Measurements from ENCODE around the gene SAMD14.

SAMD14 gene

GRCh38 chr17:50111673-50112655, 18.0 kb downstream of the SAMD14 start:
- DNase-seq (ENCODE audit: low read depth): no peak

DNA sequence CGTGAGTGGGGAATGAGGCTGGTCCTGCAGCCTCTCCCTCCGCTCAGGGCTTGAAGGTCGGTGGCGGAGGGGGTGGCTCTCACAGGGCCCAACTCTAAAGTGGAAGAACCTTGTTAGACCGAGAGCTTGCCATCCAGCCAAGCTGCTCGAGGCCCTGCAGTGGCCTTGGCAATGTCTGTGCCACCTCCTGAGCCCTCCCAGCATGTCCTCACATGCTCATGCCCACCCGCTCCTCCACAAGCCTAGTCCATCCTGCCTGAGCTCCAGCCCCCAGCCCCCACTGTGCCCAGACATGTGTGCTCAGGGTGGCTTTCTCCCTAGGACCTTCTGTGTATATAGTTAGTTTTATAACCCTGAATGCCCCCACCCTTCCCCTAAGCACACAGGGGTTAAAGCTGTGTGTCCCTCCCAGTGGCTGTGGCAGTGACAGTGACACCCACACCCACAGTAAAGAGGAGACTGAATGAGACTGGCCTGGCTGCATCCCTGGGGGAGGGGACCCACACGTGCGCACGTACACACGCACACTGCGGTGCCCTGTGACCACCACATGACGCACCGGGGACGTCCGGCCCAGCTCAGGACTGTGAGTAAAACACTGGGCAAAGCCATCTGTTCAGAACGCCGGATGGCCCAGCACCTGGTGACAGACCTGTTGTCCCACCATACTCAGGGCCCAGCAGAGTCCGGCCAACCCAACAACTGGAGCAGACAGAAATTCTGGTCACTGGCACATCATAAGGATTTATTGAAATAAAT, 19.2 kb downstream of the SAMD14 start:
- DNase-seq (ENCODE audit: low read depth): no peak

- DNase-seq (ENCODE audit: low read depth): no peak
Observed at GRCh38 chr17:50109785-50110184, 20.2 kb downstream of the SAMD14 start.

- no peak for DNase-seq (ENCODE audit: low read depth)
Observed at GRCh38 chr17:50109207-50109606, 20.8 kb downstream of the SAMD14 start.

DNA sequence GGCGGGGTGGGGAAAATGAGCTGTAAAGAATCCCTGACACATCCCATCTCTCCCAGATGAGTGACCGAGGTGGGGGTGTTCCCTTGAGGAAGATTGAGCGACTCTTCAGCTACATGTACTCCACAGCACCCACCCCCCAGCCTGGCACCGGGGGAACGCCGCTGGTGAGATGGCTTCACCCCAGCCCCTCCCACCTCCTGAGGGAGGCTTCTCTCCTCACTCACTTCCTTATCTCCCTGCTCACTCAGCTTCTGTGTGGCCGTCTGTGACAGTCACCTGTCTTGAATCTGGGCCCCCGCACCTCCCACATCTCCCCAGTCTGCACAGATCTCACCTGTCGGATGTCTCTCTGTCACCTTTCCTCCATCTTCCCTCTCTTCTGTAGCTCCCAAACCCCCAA, 21.4 kb downstream of the SAMD14 start:
- DNase-seq (ENCODE audit: low read depth): no peak

- DNase-seq (ENCODE audit: low read depth): no peak
Observed at GRCh38 chr17:50107790-50108414, 22.1 kb downstream of the SAMD14 start.

DNA sequence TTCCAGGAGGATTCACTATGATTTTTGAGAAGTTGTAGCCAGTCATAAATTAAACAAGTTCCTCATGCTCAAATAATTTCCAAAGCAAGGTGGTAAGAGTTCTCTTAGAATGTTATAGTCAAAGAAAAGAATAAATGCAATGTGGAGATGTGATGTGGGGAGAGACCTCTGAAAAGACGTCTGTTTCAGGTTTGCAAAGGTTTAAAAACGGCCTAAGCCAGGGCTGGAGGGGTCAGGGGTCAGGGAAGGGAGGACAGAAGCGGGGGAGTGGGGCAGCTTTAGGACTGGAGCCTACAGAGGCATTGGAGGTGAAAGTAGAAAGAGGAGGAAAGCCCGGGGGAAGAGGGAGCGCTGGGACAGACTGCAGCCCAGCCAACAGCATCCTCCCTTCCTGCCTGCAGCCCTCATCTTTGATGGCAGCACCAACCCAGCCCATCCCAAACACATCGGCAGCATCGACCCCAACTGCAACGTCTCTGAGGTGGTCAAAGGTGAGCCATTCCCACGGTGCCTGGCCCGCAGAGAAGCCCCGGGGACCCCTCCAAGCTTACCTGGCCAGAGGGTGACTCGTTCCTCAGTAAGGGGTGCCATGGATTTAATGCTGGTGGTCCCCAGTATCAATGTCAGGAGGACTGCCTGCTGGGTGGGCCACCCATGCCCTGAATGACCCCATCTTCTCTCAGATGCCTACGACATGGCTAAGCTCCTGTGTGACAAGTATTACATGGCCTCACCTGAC, 23.4 kb downstream of the SAMD14 start:
- no peak for DNase-seq (ENCODE audit: low read depth)

DNA sequence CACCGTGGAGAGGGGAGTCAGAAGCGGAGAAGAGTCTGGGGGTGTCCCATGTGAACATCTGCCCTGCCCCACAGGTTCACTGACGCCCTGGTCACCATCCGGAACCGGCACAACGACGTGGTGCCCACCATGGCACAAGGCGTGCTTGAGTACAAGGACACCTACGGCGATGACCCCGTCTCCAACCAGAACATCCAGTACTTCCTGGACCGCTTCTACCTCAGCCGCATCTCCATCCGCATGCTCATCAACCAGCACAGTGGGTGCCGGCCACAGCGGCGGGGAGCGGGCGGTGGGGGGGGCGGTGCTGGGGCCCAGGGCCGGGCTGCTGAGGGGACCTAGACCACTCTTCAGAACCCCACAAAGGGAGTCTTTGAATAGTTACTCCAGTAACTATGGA, 24.1 kb downstream of the SAMD14 start:
- no peak for DNase-seq (ENCODE audit: low read depth)

DNA sequence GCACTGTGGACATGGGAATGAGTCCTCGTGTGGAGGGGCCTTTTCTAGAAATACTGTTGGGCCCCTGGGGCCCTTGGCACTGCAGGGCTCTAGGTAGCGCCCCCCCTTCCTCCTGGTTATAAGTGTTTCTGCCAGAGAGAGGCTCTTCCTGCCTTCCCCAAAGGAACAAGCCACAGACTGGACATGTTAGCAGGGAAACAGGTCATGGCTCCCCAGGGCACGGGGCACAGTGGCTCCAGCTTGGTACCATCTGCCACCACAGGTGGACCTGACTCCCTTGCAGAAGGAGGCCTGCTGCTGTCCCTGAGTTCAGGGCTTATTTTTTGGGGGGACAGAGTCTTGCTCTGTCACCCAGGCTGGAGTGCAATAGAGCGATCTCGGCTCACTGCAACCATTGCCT, 26.0 kb downstream of the SAMD14 start:
- no peak for DNase-seq (ENCODE audit: low read depth)

- no peak for DNase-seq (ENCODE audit: low read depth)
Observed at GRCh38 chr17:50103252-50103651, 26.7 kb downstream of the SAMD14 start.

DNA sequence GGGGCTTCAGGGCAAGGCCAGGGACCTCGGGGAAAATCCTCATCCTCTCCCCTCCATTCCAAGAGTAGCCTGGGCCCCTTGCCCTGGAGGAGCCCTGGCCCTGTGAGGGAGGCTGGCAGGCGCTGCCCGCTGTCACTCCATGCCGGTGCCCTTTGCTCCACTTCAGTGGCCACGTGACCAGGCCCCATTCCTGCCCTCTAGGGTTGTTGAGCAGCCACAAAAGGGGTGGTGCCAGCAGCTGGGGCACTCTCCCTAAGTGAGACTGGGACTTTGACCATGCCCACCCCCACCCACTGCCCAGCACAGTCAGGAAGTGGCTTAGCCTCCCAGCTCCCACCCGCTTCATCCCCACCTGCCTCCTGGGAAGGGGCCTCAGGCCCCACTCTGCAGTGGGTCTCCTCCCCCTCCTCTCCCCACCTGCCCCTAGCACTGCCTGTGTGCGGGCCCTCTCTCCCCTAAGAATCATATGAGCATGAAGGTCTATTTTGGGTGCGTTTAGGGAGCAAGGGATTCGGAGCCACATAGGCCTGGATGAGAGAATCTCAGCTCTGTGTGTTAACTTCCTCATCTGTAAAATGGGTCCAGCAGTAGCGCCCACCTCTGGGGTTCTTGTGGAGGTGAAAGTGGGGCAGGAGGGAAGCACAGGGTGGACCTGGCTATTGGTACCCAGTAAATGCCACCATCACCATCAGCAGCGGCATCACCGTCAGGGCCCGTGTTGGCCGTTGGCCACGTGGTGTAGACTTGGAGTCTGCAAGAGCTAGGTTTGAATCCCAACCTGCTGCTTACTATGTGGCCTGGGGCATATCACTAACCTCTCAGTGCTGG, 27.6 kb downstream of the SAMD14 start:
- DNase-seq (ENCODE audit: low read depth): no peak

- no peak for DNase-seq (ENCODE audit: low read depth)
Observed at GRCh38 chr17:50101346-50102163, 28.4 kb downstream of the SAMD14 start.

GRCh38 chr17:50100921-50101345, 29.0 kb downstream of the SAMD14 start:
- no peak for DNase-seq (ENCODE audit: low read depth)

- DNase-seq (ENCODE audit: low read depth): no peak
Observed at GRCh38 chr17:50100480-50100883, 29.5 kb downstream of the SAMD14 start.

- DNase-seq (ENCODE audit: low read depth): no peak
Observed at GRCh38 chr17:50099003-50099402, 31.0 kb downstream of the SAMD14 start.

GRCh38 chr17:50098583-50098982, 31.4 kb downstream of the SAMD14 start:
- no peak for DNase-seq (ENCODE audit: low read depth)

- DNase-seq (ENCODE audit: low read depth): no peak
Observed at GRCh38 chr17:50097926-50098325, 32.0 kb downstream of the SAMD14 start.

GRCh38 chr17:50097455-50097854, 32.5 kb downstream of the SAMD14 start:
- DNase-seq (ENCODE audit: low read depth): no peak

DNA sequence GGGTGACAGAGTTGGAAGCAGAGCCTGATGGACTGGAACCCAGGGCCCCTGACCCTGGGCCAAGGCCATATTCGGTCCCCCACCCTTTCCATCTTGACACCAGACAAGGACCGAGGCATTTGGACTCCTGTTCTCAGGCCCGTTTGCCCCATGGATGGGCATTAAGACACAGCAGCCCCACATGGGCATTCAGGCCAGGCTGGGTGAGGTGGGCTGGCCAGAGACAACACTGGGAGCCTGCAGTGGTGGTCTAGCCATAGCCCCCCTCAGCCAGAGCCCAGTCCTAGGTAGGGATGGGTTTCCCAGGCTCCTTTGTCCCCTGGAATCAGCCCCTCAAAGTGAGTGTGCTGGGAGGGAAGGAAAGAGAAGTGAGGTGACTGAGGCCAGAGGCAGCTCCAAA, 33.2 kb downstream of the SAMD14 start:
- DNase-seq (ENCODE audit: low read depth): no peak

DNA sequence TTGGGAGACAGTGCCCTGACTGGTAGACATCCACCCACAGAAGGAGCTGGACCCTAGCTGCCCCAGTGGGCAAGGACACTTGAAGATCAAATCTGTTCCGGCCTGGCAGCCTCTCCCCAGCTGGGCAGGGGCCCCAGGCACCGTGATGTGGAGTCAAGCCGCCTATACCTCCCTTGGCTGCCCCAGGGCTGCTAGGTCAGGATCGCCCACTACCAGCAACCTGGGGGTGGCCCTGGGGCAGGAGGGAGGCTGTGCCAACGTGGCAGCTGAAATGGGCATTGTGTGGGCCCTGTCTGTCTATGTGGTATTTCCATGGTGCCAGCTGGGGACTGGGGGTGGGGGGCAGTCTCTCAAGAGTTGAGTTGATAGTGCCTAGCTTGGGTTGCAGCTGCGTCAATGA, 33.9 kb downstream of the SAMD14 start:
- DNase-seq (ENCODE audit: low read depth): no peak

Data from stimulated activated CD8-positive, alpha-beta memory T cell treated with anti-CD3 and anti-CD28 coated beads, Interleukin-15, amount 100 ng/mL, for 24 hours (primary cell).